ENCODE data around the gene UNK. TPM values are rescaled to one million over a fixed set of nuclear protein-coding genes. Genes with fewer than 3 reads are reported as not detected.

The UNK gene
- total RNA-seq, 4 donors from 2014 or later: 19.4 to 38.9 (median 24.3) TPM

DNA sequence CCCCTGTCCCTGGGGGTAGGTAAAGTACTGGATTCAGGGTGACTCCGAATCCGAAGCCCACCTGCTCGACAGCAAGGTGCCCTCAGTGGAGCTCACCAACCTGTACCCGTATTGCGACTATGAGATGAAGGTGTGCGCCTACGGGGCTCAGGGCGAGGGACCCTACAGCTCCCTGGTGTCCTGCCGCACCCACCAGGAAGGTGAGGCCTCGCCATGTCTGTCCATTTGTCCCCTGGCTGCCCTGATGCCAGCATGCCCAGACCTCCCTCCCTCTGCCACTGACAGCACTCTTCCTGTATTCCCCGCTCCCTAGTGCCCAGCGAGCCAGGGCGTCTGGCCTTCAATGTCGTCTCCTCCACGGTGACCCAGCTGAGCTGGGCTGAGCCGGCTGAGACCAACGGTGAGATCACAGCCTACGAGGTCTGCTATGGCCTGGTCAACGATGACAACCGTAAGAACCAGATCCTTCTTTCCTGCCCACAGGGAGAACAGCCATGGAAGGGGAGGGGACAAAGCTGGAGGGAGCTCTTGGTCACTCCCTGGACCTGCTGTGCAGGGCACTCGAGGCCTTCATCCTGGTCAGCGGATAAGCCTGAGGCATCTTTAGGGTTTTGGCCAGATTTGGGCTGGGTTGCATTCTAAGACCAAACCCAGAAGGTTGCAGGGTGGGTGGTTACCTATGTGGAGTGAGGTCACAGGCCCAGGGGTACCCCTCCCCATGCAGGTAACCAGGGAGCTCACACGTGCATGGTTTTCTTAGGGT is 33.8 kb upstream of the UNK start:
- TF ChIP-seq, protein P1, sequence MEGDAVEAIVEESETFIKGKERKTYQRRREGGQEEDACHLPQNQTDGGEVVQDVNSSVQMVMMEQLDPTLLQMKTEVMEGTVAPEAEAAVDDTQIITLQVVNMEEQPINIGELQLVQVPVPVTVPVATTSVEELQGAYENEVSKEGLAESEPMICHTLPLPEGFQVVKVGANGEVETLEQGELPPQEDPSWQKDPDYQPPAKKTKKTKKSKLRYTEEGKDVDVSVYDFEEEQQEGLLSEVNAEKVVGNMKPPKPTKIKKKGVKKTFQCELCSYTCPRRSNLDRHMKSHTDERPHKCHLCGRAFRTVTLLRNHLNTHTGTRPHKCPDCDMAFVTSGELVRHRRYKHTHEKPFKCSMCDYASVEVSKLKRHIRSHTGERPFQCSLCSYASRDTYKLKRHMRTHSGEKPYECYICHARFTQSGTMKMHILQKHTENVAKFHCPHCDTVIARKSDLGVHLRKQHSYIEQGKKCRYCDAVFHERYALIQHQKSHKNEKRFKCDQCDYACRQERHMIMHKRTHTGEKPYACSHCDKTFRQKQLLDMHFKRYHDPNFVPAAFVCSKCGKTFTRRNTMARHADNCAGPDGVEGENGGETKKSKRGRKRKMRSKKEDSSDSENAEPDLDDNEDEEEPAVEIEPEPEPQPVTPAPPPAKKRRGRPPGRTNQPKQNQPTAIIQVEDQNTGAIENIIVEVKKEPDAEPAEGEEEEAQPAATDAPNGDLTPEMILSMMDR (IDR thresholded peaks at IDR 0.05): no peak
- ATAC-seq (ENCODE audit: low FRiP score): no peak
- no peak for DNase-seq (ENCODE audit: low spot score)

DNA sequence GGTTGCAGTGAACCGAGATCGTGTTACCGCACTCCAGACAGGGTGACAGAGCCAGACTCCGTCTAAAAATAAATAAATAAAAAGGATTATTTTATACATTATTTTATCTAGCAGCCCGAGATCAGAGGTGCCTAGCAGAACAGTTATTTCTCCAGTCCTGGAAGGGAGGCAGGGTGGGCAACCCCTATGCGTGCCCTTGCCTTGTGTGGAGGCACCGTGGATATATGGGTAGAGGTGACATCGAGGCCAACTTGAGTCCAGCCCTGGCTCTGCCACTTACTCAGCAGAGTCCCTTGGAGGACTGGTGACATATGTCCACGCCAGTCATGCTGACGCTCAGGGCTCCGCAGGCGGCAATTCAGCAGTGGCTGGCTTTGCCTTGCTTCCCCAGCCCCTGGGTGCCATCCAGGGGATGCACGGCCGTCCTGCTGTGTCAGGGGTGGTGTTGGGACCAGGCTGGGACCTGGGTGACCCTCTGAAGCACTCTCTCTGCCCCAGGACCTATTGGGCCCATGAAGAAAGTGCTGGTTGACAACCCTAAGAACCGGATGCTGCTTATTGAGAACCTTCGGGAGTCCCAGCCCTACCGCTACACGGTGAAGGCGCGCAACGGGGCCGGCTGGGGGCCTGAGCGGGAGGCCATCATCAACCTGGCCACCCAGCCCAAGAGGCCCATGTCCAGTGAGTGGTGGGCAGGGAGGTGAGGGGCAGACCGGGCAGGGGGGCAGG is 32.8 kb upstream of the UNK start:
- ATAC-seq (ENCODE audit: low FRiP score) (no peak), DNase-seq (ENCODE audit: low spot score) (no peak)
- TF ChIP-seq, protein P1 (IDR thresholded peaks at IDR 0.05): no peak

DNA sequence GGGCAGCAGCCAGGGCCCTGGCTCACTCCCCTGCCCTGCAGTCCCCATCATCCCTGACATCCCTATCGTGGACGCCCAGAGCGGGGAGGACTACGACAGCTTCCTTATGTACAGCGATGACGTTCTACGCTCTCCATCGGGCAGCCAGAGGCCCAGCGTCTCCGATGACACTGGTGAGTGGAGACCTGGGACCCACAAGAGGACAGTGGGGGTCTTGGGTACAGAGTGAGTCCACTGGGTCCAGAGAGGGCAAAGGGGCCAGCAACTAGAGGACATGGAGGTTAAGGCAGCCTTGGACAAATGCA is 32.2 kb upstream of the UNK start:
- TF ChIP-seq, protein P1 (IDR thresholded peaks at IDR 0.05): no peak
- DNase-seq (ENCODE audit: low spot score): no peak
- ATAC-seq (ENCODE audit: low FRiP score): no peak

DNA sequence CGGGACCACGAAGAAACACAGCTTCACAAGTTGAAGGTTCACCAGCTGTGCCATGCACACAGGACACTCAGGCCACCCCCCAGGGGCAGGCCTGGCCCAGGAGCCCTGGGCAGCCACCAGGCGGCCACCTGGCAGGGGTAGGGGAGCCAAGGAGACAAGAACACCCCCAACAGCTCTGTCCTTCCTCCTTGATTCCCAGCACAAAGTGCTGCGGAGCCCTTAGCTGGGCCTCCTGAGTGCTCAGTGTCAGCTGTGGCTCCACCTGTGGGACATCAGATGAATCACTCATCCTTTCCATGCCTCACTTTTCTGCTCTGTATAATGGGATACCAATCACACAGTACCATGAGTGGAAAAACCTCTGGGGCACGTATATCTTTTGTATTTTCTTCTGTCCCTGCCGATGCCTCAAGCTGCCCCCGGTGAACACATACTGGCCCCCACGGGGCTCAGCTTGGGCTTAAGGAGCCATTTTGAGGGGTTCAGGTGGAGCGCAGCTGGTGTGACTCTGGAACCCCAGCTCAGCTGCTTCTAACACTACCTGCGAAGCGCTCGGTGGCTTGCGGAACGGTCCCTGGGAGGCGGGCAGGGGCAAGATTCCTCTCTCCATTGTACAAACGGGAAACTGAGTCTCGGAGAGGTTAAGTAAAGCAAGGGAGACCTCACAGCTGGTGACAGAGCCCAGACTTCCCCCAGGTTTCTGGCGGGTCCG is 31.6 kb upstream of the UNK start:
- TF ChIP-seq, protein P1 (IDR thresholded peaks at IDR 0.05): no peak
- ATAC-seq (ENCODE audit: low FRiP score): no peak
- no peak for DNase-seq (ENCODE audit: low spot score)

DNA sequence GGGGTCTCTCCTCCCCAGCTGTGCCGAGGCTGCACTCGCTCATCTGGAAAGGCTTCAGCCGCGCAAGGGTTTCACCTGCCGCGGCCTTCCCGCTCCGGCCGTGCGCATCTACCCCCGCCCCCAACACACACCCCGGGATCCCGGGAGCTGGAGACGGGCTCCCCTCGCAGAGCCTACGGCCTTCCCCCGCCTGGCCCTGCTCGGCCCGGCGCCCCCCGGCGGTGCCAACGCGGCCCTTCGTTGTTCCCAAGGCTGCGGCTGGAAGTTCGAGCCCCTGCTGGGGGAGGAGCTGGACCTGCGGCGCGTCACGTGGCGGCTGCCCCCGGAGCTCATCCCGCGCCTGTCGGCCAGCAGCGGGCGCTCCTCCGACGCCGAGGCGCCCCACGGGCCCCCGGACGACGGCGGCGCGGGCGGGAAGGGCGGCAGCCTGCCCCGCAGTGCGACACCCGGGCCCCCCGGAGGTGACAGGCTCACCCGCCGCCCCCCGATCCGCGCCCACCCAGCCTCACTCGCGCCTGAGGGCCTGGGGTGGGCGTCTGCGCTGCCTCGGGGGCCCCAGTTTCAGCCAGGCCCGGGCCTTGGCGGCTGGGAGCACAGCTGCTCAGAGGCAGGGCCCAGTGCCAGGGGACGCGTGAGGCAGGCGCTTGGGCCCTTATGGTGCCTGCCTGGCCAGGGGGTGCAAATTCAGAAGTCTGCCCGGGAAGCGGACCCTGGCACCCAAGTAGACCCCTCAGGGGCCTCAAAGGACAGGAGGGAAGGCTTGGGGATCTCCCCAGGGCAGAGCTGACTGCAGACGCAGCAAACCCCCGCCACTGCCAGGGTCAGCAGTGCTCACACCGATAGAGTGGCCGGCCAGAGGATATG is 30.9 kb upstream of the UNK start:
- ATAC-seq (ENCODE audit: low FRiP score): peak; percentile 20
- DNase-seq (ENCODE audit: low spot score): no peak
- TF ChIP-seq, protein P1 (IDR thresholded peaks at IDR 0.05): peak in 1 of 3 donors; percentile 3

DNA sequence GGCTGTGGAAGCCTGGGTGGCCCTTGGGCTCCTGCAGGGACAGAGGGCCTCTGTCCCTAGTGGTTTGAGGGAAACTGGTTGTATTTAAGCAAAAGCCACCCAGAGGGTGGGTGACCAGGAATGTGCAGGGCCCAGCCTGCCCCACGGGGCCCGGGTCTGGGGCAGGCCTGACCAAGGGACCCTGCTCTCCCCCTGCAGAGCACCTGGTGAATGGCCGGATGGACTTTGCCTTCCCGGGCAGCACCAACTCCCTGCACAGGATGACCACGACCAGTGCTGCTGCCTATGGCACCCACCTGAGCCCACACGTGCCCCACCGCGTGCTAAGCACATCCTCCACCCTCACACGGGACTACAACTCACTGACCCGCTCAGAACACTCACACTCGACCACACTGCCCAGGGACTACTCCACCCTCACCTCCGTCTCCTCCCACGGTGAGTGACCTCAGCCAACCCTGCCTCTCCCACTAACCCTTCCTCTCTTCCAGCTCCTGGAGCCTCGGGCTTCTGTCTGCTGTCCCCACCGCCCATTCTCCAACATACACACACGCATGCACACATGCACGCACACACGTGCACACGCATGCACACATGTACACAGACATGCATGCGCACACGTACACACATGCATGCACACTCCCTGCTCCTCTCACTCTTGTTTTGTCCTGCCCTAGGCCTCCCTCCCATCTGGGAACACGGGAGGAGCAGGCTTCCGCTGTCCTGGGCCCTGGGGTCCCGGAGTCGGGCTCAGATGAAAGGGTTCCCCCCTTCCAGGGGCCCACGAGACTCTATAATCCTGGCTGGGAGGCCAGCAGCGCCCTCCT is 30.0 kb upstream of the UNK start:
- ATAC-seq (ENCODE audit: low FRiP score) (peak; percentile 38), DNase-seq (ENCODE audit: low spot score) (no peak)
- TF ChIP-seq, protein P1 (IDR thresholded peaks at IDR 0.05): no peak

Data from omental fat pad (tissue), 4 donors.